COLO829 (cell line): ENCODE results near the gene ALDH8A1.
A peak's percentile ranks its signal among the peaks of the same experiment; 100 is the strongest.

Experiments used
- DNase-seq: peaks from one replicate; pipeline ENCODE4 v3.0.0; 2012; ENCODE audit warnings: low spot score

The ALDH8A1 gene

DNA sequence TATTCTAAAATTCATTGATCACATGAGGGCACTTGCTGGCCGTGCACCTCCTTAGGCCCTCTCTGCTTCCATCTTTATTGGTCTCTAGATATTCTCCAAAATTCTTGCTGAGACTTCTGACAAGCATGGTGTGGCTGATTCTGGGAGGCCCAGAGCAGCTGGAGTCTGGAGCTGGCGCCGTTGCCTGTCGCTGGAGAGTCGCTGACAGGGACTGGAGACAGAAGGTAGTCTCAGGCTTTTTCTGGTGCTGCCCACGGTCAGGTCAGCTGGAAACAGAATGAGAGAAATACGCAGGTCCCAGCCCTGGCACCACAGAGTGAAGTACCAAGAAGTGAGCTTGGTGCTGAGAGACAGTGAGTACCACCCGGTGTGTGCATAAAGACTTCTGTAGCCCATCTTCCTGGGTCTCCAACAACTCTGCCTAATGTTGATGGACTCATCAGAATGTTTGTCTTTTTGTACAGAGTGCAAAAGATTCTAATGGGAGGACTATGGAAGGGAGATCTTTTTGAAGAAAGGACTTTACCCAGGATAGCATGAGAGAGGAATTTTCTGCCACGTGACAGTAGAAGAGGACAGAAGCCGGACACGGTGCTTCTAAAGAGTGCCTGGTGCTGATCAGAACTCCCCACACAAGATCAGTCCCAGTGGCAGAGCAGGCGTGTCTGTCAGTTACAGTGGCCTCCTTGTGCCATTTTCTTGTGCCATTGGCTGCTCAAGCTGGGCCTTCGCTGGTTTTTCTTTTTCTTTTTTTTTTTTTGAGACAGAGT is 1.8 kb upstream of the ALDH8A1 start:
- DNase-seq: no peak

DNA sequence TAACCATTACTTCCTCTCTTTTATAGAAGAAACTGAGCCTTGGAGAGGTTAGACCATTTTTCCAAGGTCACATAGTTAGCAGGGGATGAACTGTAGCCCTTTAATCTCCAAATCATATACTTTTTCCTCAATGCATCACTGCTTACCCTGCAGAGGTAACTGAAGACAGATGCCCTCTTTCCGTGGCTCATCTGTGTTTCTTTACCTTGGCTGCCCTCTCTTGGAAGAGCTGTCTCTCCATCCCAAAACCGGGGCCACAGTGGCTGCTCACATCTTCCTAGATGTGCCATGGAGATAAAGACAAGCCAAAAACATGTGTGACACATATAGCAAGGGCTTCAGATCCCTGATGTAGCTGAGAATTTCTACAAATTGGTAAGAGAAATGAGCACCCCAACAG is 581 bp upstream of the ALDH8A1 start:
- no peak for DNase-seq

DNA sequence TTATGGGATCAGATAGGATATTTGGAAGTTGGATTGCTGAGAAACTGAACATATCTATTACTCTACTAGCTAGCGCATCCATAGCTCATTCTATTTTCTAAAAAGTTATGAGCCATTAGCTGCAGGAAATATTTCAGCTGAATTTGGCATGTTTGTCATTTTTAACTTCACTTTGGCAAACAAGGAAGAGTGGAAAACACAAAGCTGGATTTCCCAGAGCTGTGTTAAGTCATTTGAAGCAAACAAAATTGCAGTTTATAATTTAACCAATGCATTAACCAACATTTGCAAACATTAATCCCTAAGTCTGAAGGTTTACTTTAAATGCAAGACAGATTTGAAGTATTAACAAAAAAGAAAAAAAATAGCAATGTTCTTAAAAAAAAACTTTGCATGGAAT is 1.2 kb downstream of the ALDH8A1 start:
- no peak for DNase-seq

DNA sequence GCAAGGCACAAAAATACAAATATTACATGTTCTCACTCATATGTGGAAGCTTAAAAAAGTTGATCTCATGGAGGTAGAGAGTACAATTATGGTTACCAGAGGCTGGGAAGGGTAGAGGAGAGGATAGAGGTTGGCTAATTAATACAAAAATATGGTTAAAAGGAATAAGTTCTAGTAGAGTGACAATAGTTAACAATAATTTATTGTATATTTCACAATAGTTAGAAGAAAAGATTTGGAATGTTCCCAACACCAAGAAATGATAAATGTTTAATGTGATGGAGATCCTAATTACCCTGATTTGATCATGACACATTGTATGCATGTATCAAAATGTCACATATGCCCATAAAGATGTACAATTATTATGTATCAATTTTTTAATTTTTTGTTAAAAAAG is 1.8 kb downstream of the ALDH8A1 start:
- DNase-seq: no peak

DNA sequence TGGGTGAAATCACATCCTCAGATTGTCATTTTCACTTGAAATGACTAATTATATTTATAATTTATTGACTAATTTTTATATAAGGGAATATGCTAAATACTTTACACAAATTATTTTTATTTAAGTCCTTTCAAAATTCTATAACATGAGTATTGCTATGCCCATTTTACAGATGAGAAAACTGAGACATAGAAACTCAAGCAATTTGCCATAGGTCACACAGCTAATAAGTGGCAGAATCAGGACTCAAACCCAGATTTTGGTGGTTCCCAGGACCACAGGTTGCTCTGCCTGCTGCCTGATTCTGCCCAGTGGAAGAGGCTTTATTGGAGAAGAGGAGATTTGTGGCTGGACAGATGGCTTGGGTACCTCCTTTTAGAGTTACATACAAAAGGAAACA is 4.9 kb downstream of the ALDH8A1 start:
- DNase-seq: no peak

DNA sequence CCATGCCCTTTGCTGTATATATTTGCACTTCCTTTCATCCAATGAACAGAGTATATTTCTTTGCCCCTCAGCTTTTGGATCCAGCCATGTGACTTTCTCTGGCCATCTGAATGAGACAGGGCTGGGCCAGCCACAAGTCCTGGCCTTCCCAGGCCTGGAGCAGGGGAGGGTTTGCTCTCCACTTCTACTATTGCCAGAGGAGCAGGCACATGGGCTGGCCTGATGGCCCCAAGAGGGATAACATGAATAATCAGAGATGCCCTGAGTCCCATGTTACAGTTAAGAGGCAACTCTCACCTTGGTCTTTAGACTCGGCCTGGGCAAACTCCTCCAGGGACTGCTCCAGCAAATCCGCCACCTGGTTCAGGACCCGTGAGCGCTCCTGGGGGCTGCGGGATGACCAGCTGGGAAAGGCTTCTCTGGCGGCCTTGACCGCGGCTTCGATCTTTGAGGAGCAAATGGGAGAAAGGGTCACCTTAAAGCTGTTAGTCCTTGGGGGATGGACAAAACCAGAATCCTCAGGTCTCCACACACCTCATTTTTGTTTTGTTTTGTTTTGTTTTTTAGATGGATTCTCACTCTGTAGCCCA is 6.3 kb downstream of the ALDH8A1 start:
- no peak for DNase-seq

DNA sequence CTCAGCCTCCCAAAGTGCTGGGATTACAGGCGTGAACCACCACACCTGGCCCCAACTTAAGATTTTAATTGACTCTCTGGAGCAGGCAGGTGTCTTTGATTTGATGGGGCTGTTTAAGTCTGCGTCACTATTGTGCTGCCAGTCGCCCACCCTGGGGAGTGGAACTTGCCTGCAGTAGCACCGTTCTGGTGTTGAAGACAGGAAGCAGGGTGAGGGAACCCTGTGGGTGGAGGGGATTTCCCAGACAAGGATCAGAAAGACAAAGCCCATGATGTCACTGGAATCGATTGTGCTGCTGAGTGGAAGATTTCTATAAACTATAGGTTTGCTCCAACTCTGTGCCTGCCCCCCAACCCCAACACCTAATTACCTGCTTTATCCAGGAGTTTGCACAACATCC is 11.0 kb downstream of the ALDH8A1 start:
- no peak for DNase-seq

DNA sequence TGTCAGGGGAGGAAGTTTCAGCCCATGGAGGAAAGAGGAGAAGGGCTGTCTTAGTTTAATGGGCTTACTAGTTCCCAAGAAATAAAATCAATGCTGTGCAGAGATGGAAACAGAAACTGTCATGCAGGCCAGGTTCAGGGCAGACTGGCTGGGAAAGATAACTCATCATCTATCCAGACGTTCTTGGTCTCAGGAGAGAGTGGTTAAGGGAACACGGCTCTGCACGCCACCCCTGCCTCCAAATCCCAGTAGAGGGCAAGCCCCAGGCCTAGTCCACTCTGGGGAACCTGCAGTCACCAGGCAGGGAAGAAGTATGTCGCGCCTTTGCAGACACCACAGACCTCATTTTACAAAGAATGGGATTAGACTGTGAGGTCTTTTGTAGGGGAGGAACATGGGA is 12.5 kb downstream of the ALDH8A1 start:
- DNase-seq: no peak

DNA sequence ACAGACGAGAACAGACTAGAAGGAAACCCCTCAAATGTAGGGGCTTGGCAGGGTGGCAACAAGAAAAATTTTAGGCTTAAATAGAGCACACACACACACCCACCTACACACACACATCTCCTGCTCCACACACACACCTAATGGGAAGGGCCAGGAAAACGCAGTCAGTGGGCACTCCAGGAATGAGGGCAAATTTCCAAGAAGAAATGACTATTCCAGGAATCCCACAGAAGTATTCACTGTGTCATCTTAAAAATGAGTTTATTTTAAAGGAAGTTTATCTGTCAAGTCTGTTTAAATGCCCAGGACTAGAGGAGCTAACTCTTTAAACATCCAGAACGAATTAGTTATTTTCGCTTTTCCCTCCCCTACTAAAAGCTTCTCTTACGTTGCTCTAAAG is 13.0 kb downstream of the ALDH8A1 start:
- no peak for DNase-seq

DNA sequence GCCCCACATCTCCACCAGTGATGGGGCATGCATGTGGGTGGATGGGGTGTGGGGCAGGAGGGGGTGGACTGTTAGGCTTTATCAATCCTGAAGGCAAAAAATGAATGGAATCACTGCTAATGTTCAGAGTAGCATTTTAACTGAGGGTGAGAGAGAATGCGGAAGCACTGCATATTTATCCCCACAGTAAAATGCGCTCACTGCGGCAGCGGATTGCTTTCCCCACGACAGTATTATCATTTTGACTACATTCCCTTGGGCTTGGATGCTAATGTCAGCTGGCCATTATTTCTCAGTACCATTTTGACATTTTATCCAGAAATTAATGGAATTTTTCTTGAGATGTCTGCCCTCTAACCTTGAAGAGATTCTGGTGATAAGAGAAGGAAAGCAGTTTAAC is 13.4 kb downstream of the ALDH8A1 start:
- DNase-seq: no peak

DNA sequence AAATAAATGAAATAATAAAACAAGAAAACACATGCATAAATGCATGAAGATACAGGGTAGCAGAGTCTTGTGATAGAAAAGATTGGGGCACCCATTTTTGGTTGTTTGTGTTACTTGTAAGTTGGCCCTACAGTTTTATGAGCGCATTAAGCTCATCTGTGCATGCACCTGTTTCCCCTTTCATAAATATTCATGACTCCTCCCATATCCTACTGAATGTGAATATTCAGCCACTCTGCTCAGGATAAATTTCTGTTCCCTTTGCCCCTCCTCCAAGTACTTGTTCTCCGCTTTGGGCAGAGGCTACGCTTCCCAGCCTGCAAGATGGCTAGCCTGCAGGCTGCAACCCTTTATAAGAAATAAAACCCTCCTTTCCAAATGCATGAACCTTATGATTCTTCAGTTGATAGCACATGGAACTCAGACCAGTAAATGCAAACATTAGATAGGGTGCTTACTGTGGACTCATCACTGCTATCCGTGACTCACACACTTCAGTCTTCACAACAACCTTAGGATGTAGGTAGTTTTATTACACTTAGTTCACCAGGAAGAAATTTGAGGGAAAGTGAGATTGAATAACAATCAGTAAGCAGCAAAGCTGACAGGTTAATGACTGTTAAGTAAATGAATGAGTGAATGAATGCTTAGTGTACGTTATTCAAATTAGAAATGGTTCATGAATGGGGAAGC is 15.0 kb downstream of the ALDH8A1 start:
- DNase-seq: no peak

DNA sequence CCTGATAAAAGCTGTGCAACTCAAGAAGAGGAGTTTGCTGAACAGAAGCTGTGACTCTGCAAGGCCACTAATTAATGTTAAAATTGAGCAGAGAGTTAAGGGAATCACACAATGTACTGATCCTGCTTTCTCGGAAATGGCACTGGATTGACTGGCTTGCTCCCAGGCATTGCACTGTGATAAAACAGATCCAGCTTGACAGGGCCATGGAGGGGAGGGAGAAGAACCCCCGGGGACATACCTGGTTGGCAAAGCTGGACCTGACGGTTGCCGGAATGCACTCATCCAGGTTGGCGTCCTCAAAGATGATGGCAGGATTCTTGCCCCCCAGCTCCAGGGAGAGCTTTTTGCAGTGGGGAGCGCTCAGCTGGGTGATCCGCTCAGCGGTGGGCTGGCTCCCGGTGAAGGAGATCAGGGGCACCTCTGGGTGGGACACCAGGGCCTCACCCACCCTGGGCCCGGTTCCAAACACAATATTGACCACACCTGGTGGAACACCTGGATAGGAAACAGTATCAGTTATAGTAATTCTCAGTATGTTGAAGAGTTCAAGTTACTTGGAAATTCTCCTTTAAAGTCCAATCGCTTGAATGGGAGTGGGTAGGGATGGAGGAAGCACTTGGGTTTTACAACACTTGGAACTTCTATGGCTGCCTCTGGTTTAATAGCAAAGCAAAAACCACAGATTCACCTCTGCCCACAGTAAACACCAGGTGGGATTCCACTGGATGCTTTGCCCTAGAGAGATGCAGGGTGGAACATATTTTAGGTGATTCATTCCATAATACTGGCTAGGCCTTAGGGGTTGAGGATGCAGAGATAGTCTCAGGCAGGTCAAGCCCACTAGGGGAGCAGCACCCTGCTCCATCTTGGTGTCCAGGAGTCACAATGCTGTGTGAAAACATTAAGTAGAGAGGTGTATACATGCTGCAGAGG is 17.1 kb downstream of the ALDH8A1 start:
- no peak for DNase-seq

DNA sequence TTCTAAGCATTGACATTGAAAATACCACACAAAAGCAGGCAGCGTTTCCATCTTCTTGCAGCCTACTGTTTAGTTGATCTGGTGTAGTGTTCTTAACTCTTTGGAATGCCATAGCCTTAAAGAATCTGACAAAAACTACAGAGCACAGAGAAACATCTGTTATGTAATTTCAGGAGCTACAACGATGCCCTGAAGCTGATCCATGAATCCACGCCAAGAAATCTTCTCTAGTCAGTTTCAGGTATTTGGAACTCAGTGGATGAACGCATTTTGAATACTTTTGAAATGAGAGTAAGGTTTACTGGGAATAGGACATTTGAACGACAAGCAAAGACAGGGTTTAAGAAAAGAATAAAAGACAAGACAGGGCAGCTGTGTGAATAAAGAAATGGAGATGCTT is 17.8 kb downstream of the ALDH8A1 start:
- DNase-seq: no peak

DNA sequence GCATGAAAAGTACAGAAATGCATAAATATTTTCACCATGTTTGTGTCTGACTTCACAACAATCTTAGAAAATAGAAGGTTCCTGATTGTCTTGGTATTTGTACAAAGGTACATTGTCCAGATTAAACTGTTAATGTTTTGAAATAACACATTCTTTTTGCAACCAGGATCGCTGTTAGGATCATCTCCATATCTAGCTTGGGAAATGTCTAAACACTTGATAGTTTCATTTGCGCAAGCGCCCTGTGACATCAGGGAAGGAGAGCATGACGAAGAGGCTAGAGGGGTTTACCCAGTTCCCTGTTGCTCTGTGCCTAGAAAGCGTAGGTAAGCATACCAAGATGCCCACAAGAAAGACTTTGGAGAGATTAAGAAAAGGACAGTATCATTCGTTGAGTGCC is 19.4 kb downstream of the ALDH8A1 start:
- no peak for DNase-seq

DNA sequence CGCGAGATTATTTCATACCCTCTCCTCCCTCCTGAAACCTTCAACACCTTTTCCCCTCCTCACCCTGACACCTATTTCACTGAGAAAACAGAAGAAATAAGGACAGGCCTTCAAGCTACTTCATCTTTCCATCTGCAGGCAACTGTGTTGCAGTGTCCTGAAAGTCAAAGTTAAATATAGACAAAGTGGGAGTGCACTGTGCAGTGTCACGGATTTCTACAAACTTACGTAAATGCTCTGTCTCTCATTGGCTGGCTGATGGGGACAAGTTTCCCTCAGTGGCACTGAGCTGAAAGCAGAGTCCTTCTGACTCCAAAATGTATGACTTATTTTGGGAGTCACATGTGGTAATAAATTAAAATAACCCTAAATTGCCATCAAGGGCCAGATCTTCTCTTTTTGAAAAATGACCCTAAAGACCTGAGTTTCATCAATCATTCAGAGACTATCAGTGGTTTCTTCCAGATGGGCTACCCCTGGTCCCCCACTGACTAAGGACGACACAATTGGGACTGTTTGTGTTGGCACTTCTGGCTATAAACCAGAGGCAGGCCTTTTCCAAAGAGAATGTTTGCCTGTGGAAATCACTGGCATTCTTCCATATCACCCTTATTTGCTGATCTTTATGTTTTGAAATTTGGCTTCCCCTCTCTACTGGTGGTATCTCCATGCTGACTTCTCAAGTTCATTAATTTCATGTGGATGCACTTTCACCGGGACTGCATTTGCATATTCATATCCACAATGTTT is 21.6 kb downstream of the ALDH8A1 start:
- DNase-seq: no peak

DNA sequence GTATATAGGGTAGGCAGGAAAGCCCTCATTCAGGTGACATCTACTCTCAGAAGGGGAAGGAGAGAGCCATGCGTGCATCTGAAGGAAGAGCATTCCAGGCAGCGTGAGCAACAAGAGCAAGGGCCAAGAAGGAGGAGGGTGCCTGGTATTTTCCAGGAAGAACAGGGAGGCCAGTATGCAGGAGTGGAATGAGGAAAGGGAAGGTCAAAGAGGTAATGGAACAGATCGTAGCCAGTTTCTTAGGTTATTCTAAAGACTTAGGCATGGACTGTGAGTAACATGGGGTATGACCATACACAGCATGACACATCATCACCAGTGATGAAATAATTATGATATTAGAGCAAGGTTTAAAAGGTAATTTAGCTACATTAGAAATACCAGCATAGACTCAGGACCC is 24.1 kb downstream of the ALDH8A1 start:
- DNase-seq: no peak

DNA sequence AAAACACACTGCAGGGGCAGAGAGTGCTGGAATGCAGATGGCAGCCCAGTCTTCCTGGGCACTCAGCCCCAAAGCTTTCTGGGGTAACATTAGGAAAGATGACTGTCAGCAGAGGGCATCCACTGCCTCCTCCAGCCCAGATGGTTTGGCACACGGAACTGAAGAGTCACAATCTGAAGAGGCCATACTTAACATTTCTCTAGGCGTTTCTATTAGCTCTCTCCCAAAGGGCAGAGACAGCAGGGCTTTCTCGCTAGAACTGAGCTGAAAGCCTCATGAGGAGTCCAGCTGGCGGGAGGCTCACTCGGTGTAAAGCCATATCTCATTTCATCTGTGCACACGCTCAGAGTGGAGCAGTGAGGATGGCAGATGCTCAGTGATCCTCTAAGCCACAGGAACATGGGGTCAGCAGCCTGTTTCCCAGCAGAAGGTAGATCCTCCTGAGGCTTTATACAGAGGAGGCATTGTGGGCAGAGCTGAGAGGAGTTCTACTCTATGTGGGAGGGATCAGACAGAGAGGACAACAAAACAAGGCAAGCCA is 28.1 kb downstream of the ALDH8A1 start:
- DNase-seq: no peak

DNA sequence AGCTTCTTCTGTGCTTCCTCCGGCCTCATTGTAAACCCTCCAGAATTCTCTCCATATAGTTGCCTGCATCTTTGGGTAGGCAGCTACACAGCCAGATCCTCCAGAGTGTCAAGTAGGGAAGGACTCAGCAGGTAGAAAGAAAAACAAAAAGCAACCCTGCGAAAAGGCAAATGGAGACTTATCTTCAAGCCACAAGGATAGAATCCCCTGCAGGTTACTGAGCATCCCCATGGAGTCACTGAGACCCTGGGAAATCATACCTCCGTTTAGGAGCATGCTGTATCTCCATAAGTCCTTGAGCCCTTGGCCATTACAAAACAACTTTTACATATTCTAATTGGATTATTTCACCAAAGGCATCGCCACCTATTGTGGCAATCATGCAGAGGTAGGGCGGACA is 28.6 kb downstream of the ALDH8A1 start:
- no peak for DNase-seq

DNA sequence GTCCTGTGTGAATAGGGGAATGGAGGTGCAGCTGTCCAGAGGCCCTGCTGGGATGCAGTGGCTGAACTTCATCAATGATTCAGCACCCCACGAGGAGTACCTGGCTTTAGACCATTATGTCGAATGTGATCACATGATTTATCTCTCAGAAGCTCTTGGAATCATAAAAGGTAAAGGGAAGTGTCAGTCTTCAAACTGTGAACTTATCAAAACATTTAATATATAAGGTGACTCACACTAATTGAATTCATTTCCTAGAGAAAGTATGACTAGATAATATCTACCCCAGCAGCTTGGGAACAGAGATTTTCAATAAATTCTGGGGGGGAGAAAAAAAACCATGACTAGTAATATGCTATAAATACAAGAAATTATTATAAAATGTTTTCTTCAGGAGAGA is 29.5 kb downstream of the ALDH8A1 start:
- no peak for DNase-seq

DNA sequence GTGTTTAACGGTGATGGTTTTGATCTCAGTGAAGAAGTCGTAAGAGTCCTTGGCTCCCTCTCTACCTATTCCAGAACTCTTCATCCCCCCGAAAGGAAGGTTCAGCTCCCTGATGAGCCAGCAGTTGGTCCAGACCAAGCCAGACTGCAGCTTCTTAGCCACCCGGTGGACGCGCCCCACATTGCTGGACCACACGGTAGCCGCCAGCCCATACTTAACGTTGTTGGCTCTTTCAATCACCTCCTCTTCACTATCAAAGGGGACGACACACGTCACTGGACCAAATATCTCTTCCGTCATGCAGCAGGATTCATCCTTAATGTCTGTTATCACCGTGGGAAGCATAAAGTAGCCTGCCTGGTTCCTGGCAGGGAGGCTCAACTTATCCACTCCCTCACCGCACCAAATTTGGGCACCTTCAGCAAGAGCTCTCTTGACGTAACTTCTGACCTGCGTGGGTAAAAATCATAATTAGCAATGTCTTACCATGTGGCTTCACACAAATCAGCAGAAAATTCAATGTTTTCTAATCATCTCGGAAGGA is 31.4 kb downstream of the ALDH8A1 start:
- DNase-seq: no peak

DNA sequence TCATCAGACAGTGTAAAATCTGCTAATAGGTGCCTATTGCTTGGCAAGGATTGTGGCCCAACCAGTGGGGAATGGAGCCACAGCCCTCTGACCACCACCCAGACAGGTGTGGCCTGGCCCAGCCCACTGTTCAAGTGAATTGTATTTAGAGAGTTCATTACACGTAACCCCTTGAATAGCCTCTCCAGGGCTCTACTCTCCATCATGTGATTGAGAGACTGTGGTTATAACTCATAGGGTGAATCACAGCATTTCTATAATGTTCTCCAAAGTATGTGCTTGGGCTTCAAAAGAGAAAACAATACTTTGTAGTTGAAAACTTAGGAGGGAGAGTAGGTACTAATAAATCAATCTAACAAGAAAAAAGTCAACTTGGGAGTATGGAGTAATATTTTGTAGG is 38.4 kb downstream of the ALDH8A1 start:
- peak; percentile 22 for DNase-seq
